ENCODE measurements around the gene PLEKHG3. TPM values are rescaled to one million over a fixed set of nuclear protein-coding genes. Genes with fewer than 3 reads are reported as not detected.
A peak's percentile ranks its signal among the peaks of the same experiment; 100 is the strongest.

PLEKHG3 gene
- total and polyA plus RNA-seq, 9 donors = 17.5 to 92.9 (median 67.7) TPM

DNA sequence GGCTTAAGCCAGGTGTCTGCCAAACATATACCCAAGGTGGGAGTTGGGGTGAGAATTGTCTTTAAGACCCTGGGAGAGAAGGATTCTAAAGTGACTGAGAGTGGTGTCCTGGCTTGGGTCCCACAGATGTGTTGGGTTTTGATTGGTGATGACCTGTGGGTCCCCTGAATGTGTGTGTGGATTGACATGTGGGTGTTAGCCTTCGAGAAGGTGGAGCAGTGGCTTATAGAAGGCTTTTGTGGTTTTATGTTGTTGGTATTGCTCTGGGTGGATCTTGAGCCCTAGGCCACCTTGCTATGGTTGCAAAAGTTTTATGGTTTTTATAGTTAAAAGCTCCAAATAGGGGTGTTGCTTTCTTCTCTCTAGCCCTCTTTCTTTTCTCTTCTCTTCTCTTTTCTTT lies 29.7 kb downstream of the PLEKHG3 start:
- peak in 1 of 5 donors; percentile 4 for DNase-seq
- WGBS, 3 donors = 78 to 91% (median 86%) methylated on average over 1 of the region's 1 CpG

DNA sequence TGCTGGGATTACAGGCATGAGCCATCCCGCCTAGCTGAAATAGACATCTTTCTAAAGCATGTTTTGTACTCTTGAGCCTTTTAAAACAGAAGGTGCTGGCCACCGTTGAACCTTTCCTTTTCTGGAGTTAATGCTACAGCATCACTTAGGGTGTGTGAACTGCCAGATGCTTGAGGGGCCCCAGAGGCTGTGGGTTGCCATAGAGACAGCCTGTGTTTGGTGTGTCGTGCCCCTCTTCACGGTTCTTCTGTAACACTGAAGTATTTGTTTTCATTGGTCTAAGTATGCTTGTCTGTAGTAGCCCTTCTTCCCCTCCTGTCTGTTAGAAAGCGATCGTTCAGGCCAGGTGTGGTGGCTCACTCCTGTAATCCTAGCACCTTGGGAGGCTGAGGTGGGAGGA lies 30.8 kb downstream of the PLEKHG3 start:
- DNase-seq = peak in 2 of 5 donors; percentile 6 to 18
- Histone ChIP-seq H3K4me3 (no peak overlapping the region), H3K36me3 (no peaks in the 10 kb centered on the region), H3K27me3 (no peaks in the 10 kb centered on the region), H3K9me3 (no peaks in the 10 kb centered on the region), H3K4me1 (ENCODE audit: insufficient read depth) (no peaks in the 10 kb centered on the region), H3K27ac (no peak overlapping the region)
- intact Hi-C loops (cut with DNase I) = no loop called here
- WGBS, 3 donors = 51 to 69% (median 52%) methylated on average over 6 of the region's 6 CpGs
- TF ChIP-seq POLR2A (IDR thresholded peaks at IDR 0.05) (no peak), EP300 (IDR thresholded peaks at IDR 0.05) (no peak), CTCF (IDR thresholded peaks at IDR 0.05) (no peak)

More for the DNA sequence above, 29.7 kb downstream of the PLEKHG3 start:
- no peak overlapping the region for H3K4me3 ChIP-seq
- peaks cover 1% of the 10 kb centered on the region for H3K36me3 ChIP-seq
- no peaks in the 10 kb centered on the region for H3K27me3 ChIP-seq
- no peaks in the 10 kb centered on the region for H3K9me3 ChIP-seq
- H3K4me1 ChIP-seq (ENCODE audit: insufficient read depth) = no peaks in the 10 kb centered on the region
- no peak overlapping the region for H3K27ac ChIP-seq
- TF ChIP-seq CTCF (IDR thresholded peaks at IDR 0.05) = no peak
- TF ChIP-seq EP300 (IDR thresholded peaks at IDR 0.05) = no peak
- TF ChIP-seq POLR2A (IDR thresholded peaks at IDR 0.05) = no peak
- intact Hi-C loops (cut with DNase I) = no loop called here

DNA sequence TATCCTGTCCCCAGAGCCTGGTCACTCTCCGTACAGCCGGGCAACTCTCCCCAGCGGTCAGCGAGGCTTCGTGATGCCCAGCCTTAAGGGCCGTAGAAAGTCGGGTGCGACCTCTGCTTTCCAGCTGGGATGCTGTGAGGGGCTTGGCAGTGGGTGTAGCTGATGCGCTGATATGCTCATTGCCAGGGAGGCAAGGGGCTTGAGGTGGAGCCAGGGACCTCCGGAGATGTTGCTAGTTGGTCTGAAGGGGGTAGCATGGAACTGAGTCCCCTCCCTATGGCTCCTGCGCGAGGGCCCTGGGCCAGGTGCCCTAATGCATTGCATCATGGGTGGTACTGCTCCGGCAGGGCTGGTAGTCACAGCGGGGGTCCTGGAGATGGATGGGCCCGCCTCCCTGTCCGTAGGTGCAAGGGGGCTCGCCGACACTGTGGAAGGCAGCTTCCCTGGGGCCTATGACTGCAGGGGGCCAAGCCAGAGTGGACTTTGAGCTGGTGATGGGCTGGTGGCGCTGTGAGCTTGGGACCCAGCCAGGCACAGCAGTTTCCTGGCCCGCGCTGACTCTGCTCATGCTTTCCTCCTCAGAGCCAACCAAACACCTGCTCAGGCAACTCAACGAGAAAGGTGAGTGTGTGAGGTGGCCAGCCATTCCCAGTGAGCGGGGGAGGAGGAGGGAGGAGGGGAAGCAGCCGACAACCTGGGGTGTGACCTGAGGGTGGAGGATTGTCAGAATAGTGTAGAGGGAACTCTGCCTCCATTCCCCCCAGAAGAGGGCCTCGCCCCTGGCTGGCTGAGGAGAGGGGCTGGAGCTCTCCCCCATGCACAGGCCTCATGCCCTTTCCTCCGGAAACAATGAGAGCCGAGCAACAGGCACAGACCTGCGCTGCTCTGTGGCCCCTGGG lies 32.3 kb downstream of the PLEKHG3 start:
- H3K9me3 ChIP-seq = no peaks in the 10 kb centered on the region
- no peaks in the 10 kb centered on the region for H3K4me1 ChIP-seq (ENCODE audit: insufficient read depth)
- H3K27ac ChIP-seq = no peak overlapping the region
- 83 to 86% (median 85%) methylated on average over 28 of the region's 28 CpGs for WGBS, 3 donors
- intact Hi-C loops (cut with DNase I) = no loop called here
- H3K4me3 ChIP-seq = no peak overlapping the region
- no peaks in the 10 kb centered on the region for H3K27me3 ChIP-seq
- peak in 2 of 5 donors; percentile 21 to 37 for DNase-seq
- no peaks in the 10 kb centered on the region for H3K36me3 ChIP-seq
- TF ChIP-seq POLR2A (IDR thresholded peaks at IDR 0.05) = no peak
- no peak for TF ChIP-seq CTCF (IDR thresholded peaks at IDR 0.05)

DNA sequence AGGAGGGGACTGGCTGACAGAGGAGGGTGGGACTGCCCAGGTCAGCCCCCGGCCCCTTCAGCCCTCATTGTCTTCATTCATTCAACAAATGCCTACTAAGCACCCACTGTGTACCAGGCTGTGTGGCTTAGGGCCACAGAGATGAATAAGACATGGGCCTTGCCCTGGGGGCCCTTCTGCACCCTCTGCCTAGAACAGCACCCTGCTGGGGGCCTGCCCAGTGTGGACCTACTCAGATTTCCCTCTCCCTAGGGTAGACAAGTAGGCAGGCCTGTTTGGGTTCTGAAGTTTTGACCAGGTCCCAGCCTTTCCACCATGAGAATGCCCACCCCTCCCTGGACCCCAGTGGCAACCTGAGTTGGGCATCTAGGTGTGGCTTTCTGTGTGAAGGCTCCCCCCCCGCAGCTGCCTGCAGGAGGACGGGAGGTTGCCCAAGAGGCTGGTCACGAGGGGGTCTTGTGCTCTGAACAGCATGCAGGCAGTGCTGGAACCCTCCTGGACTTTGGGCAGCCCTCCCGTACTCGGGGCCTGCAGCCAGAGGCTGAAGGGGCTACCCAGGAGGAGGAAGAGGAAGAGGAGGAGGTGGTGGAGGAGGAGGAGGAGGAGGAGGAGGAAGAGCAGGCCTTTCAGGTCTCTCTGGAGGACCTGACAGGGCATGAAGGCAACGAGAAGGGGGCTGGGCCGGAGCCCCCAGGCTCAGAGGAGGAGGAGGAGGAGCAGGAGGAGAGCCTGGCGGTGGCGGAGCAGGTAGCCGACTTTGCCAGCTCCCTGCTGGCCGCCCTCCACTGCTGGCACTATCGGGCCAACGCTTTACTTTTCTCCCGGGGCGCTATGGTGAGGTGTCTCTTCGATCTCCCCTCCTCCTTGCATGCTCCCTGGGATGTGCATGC lies 33.4 kb downstream of the PLEKHG3 start:
- Histone ChIP-seq H3K4me3 (no peak overlapping the region), H3K9me3 (no peaks in the 10 kb centered on the region), H3K36me3 (peaks cover 3% of the 10 kb centered on the region), H3K4me1 (ENCODE audit: insufficient read depth) (no peaks in the 10 kb centered on the region), H3K27ac (no peak overlapping the region), H3K27me3 (no peaks in the 10 kb centered on the region)
- no peak for DNase-seq
- 82 to 85% (median 85%) methylated on average over 17 of the region's 17 CpGs for WGBS, 3 donors
- no peak for TF ChIP-seq EP300 (IDR thresholded peaks at IDR 0.05)
- TF ChIP-seq POLR2A (IDR thresholded peaks at IDR 0.05) = no peak
- no peak for TF ChIP-seq CTCF (IDR thresholded peaks at IDR 0.05)
- intact Hi-C loops (cut with DNase I) = no loop called here
